Chondrocyte (in vitro differentiated cells): Measurements from ENCODE around the gene MBNL2. TPM values are rescaled to one million over a fixed set of nuclear protein-coding genes. Genes with fewer than 3 reads are reported as not detected.
A peak's percentile ranks its signal among the peaks of the same experiment; 100 is the strongest.

Experiments used
- DNase-seq: peaks from one replicate; pipeline ENCODE4 v3.0.0; 2021; ENCODE audit warnings: mixed read lengths, low spot score
- H3K27ac Mint-ChIP-seq: one replicate; pipeline ENCODE4 v1.8.0; 2021; ENCODE audit warnings: mild to moderate bottlenecking, moderate library complexity, mixed read lengths; ENCODE audit not compliant: unreplicated experiment
- H3K27me3 Mint-ChIP-seq: 2 replicates; pipeline ENCODE4 v1.8.0; 2021; ENCODE audit warnings: low read depth, mixed read lengths
- H3K36me3 Mint-ChIP-seq: 2 replicates; pipeline ENCODE4 v1.8.0; 2021; ENCODE audit warnings: low read depth, mixed read lengths
- H3K4me1 Mint-ChIP-seq: 2 replicates; pipeline ENCODE4 v1.8.0; 2021; ENCODE audit warnings: low read depth, mild to moderate bottlenecking, mixed read lengths
- H3K4me3 Mint-ChIP-seq: one replicate; pipeline ENCODE4 v1.8.0; 2021; ENCODE audit warnings: mild to moderate bottlenecking, moderate library complexity, mixed read lengths; ENCODE audit not compliant: unreplicated experiment
- H3K9me3 Mint-ChIP-seq: 2 replicates; pipeline ENCODE4 v1.8.0; 2021; ENCODE audit warnings: low read depth, mixed read lengths
- CTCF ChIP-seq: fragments of 200-600 bp; sonication (generic); IDR thresholded peaks from 2 replicates; pipeline ENCODE4 v1.5.0; 2021; ENCODE audit warnings: antibody characterized with exemption, mild to moderate bottlenecking, moderate library complexity
- total RNA-seq: library from RNA; stranded (reverse); gene quantifications from 3 replicates; pipeline ENCODE4 v1.2.1, GENCODE V29; 2021

The MBNL2 gene
- total RNA-seq, 1 donor from 2014 or later, result 41.3 TPM

- Mint-ChIP-seq H3K36me3 (peaks cover 2% of the 10 kb centered on the region), H3K27ac (no peak overlapping the region)
Measured at GRCh38 chr13:97325738-97326137, 103.6 kb downstream of the MBNL2 start.

DNA sequence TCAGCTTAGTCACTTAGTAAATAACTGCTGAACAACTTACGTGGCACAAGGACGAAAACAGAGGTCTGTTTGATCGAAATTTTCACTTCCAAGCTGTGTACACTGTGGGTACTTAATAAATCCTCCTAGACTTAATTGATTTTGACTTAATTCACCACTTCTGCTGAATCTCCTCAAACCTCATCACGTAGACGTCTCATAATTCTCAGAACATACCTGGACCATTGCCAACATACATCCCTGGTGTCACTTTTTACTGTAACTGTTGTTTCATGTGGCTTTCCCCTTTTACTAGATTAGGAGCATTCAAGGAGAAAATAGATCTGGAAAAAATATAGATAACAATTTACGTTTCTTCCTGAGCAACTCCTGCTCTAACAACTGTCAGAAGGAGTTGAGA is 105.0 kb downstream of the MBNL2 start:
- peaks cover 2% of the 10 kb centered on the region for H3K36me3 Mint-ChIP-seq
- H3K27me3 Mint-ChIP-seq, result no peaks in the 10 kb centered on the region
- H3K27ac Mint-ChIP-seq, result peak overlapping the region; percentile 10
- TF ChIP-seq CTCF, result no peak
- H3K9me3 Mint-ChIP-seq, result no peaks in the 10 kb centered on the region
- no peak overlapping the region for H3K4me3 Mint-ChIP-seq
- no peak for DNase-seq
- peaks cover 60% of the 10 kb centered on the region for H3K4me1 Mint-ChIP-seq

More at GRCh38 chr13:97325738-97326137, 103.6 kb downstream of the MBNL2 start:
- no peak for DNase-seq
- TF ChIP-seq CTCF, result no peak
- peaks cover 72% of the 10 kb centered on the region for H3K4me1 Mint-ChIP-seq
- no peaks in the 10 kb centered on the region for H3K27me3 Mint-ChIP-seq
- H3K4me3 Mint-ChIP-seq, result no peak overlapping the region
- H3K9me3 Mint-ChIP-seq, result no peaks in the 10 kb centered on the region

DNA sequence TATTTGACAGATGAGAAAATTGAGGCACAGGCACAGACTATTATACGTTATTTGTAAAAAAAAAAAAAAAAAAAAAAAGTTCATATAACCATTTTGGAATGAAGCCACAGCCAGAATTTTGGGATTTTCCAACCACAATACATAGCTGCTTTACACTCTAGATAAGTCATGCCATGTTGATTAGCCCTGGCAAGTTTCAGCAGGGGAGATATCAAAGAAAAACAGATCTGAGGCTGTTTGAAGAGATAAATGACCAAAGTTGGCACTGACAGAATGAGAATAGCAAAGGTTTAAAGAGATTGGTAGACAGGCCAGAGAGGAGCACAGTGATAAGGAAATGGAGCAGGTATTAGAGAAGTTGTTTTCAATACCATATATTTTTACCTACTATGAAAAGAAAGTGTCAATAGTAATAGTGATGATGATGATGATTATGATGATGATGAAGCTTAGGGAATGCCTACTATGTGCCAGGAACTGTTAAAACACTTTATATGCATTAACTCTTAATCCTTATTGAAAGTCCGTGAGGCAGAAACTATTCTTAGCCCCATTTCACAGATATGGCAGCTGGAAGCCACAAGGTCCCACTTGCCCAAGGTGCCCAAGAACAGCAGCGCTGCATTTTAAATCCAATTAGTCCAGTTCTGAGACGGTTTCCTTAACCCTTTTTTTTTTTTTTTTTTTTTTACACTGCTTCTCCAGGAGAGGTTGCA is 105.5 kb downstream of the MBNL2 start:
- peak; percentile 9 for TF ChIP-seq CTCF
- H3K27ac Mint-ChIP-seq, result peak overlapping the region; percentile 89
- H3K4me1 Mint-ChIP-seq, result peaks cover 54% of the 10 kb centered on the region
- H3K4me3 Mint-ChIP-seq, result peak overlapping the region; percentile 27
- H3K9me3 Mint-ChIP-seq, result no peaks in the 10 kb centered on the region
- peaks cover 2% of the 10 kb centered on the region for H3K36me3 Mint-ChIP-seq
- no peak for DNase-seq
- no peaks in the 10 kb centered on the region for H3K27me3 Mint-ChIP-seq

- Mint-ChIP-seq H3K4me1 (peaks cover 47% of the 10 kb centered on the region), H3K36me3 (peaks cover 2% of the 10 kb centered on the region), H3K9me3 (no peaks in the 10 kb centered on the region), H3K4me3 (peak overlapping the region; percentile 27), H3K27ac (peak overlapping the region; percentile 89), H3K27me3 (no peaks in the 10 kb centered on the region)
- no peak for DNase-seq
- TF ChIP-seq CTCF, result no peak
Measured at GRCh38 chr13:97328222-97328790, 106.2 kb downstream of the MBNL2 start.

DNA sequence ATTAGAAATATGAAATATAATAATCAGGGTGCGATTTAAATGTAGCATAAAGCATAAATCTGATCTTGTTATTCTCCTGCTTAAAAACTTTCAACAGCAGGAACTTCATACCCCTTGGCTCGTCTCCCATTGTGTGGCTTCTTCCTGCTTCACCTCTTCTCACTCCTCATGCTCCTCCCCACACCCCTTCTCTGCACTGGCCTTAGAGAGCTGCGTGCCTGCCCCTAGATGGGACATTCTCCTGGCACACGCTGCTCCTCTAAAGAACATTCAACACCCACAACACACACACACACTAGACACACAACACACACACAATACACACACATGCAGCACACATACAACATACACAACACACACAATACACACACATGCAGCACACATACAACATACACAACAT is 107.2 kb downstream of the MBNL2 start:
- H3K4me3 Mint-ChIP-seq, result no peak overlapping the region
- no peaks in the 10 kb centered on the region for H3K9me3 Mint-ChIP-seq
- TF ChIP-seq CTCF, result no peak
- H3K36me3 Mint-ChIP-seq, result peaks cover 2% of the 10 kb centered on the region
- no peak for DNase-seq
- H3K4me1 Mint-ChIP-seq, result peaks cover 43% of the 10 kb centered on the region
- peak overlapping the region; percentile 92 for H3K27ac Mint-ChIP-seq
- no peaks in the 10 kb centered on the region for H3K27me3 Mint-ChIP-seq
